ENCODE data around the gene TCP1.

TCP1 gene

DNA sequence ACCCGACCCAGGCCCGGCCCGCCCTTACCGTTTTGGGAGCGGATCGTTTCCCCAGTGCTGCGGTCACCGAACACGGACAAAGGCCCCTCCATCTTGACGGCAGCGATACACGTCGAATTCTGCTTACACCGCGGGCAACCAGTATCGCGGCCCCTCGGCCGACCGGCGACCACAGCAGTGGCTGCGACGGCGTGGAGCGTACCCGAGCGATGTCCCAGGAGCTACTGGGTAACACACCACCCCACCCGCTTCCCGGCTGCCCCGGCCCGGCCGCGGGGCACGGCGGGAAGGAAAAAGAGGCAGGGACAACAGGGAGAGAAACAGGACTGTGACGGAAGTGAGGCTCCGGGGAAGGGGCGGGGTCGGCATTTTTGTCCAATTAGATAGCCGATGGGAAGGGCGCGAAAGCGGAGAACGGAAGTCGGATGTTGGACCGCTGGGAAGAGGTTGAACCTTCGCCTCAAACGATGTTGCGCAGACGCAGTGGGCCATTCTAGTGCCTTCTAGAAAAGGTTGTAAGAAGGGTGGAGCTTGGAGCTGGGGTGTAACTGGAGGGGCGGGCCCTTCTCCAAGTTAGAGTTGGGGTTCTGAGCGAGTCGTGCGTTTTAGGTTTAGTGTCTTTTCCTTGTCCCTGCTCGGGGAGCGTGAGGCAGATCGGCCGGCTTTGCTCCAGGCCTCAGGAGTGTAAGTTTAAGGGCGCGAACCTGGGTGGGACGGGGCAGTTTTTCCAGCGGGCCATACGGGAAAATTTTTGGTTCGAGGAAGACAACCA lies at the start of gene TCP1 (continued):
- no peak for TF ChIP-seq ZNF529 (tag by site-specific recombination; IDR thresholded peaks at IDR 0.05; ENCODE audit: insufficient replicate concordance)
- TF ChIP-seq, protein P1, sequence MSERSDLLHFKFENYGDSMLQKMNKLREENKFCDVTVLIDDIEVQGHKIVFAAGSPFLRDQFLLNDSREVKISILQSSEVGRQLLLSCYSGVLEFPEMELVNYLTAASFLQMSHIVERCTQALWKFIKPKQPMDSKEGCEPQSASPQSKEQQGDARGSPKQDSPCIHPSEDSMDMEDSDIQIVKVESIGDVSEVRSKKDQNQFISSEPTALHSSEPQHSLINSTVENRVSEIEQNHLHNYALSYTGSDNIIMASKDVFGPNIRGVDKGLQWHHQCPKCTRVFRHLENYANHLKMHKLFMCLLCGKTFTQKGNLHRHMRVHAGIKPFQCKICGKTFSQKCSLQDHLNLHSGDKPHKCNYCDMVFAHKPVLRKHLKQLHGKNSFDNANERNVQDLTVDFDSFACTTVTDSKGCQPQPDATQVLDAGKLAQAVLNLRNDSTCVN (tag by site-specific recombination; optimal IDR thresholded peaks at IDR 0.05): peak; percentile 52
- 0 out of 2 replicates have a peak, but pooled peaks have one; percentile 24 for TF ChIP-seq ZNF792 (tag by site-specific recombination; IDR thresholded peaks at IDR 0.05)
- TF ChIP-seq FEZF1 (tag by site-specific recombination; IDR thresholded peaks at IDR 0.05): no peak
- no peak; the same call in none of the 2 replicates for TF ChIP-seq ZNF629 (tag by site-specific recombination; IDR thresholded peaks at IDR 0.05)
- 0 out of 2 replicates have a peak, but pooled peaks have one; percentile 26 for TF ChIP-seq ZNF121 (tag by site-specific recombination; IDR thresholded peaks at IDR 0.05)
- no peak for TF ChIP-seq ZNF670 (tag by site-specific recombination; IDR thresholded peaks at IDR 0.05; ENCODE audit: low read depth)
- TF ChIP-seq ZNF785 (tag by site-specific recombination; IDR thresholded peaks at IDR 0.05): no peak
- peak; percentile 80 for TF ChIP-seq KLF9 (tag by site-specific recombination; IDR thresholded peaks at IDR 0.05; ENCODE audit: low read depth)
- TF ChIP-seq ZBTB48 (tag by site-specific recombination; IDR thresholded peaks at IDR 0.05): no peak
- TF ChIP-seq ZNF211 (tag by site-specific recombination; IDR thresholded peaks at IDR 0.05; ENCODE audit: low read depth): no peak
- no peak for TF ChIP-seq ZNF48 (tag by site-specific recombination; IDR thresholded peaks at IDR 0.05)
- TF ChIP-seq KLF1 (tag by site-specific recombination; IDR thresholded peaks at IDR 0.05): peak; percentile 11; the same call in 1 of the 2 replicates
- peak; percentile 55; the same call in 1 of the 2 replicates for TF ChIP-seq ZNF391 (tag by site-specific recombination; IDR thresholded peaks at IDR 0.05; ENCODE audit: borderline replicate concordance, low read depth)
- TF ChIP-seq ZBTB20 (tag by site-specific recombination; IDR thresholded peaks at IDR 0.05): 0 out of 2 replicates have a peak, but pooled peaks have one; percentile 29
- TF ChIP-seq ZFP69B (tag by site-specific recombination; IDR thresholded peaks at IDR 0.05): peak; percentile 35; the same call in 1 of the 2 replicates
- TF ChIP-seq ZNF404 (tag by site-specific recombination; IDR thresholded peaks at IDR 0.05): no peak
- TF ChIP-seq KLF10 (tag by site-specific recombination; IDR thresholded peaks at IDR 0.05): no peak; the same call in 1 of the 2 replicates
- TF ChIP-seq ZNF560 (tag by site-specific recombination; IDR thresholded peaks at IDR 0.05; ENCODE audit: borderline replicate concordance): no peak
- TF ChIP-seq ZNF585B (tag by site-specific recombination; IDR thresholded peaks at IDR 0.05): no peak
- TF ChIP-seq OSR2 (tag by site-specific recombination; IDR thresholded peaks at IDR 0.05): peak; percentile 35; the same call in 1 of the 2 replicates
- no peak for TF ChIP-seq ZBTB49 (tag by site-specific recombination; IDR thresholded peaks at IDR 0.05; ENCODE audit: low read depth)
- TF ChIP-seq ZNF610 (tag by site-specific recombination; IDR thresholded peaks at IDR 0.05; ENCODE audit: borderline replicate concordance): 0 out of 2 replicates have a peak, but pooled peaks have one; percentile 38
- TF ChIP-seq ZNF416 (tag by site-specific recombination; IDR thresholded peaks at IDR 0.05): no peak
- no peak for TF ChIP-seq ZNF548 (tag by site-specific recombination; IDR thresholded peaks at IDR 0.05)
- TF ChIP-seq ZNF600 (tag by site-specific recombination; IDR thresholded peaks at IDR 0.05): peak; percentile 58; the same call in 1 of the 2 replicates
- no peak for TF ChIP-seq AEBP2 (tag by site-specific recombination; IDR thresholded peaks at IDR 0.05; ENCODE audit: borderline replicate concordance)
- TF ChIP-seq, protein P2, sequence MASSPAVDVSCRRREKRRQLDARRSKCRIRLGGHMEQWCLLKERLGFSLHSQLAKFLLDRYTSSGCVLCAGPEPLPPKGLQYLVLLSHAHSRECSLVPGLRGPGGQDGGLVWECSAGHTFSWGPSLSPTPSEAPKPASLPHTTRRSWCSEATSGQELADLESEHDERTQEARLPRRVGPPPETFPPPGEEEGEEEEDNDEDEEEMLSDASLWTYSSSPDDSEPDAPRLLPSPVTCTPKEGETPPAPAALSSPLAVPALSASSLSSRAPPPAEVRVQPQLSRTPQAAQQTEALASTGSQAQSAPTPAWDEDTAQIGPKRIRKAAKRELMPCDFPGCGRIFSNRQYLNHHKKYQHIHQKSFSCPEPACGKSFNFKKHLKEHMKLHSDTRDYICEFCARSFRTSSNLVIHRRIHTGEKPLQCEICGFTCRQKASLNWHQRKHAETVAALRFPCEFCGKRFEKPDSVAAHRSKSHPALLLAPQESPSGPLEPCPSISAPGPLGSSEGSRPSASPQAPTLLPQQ (tag by site-specific recombination; IDR thresholded peaks at IDR 0.05): 0 out of 2 replicates have a peak, but pooled peaks have one; percentile 41
- TF ChIP-seq ZXDB (tag by site-specific recombination; IDR thresholded peaks at IDR 0.05): peak; percentile 23
- no peak for TF ChIP-seq ZNF776 (tag by site-specific recombination; IDR thresholded peaks at IDR 0.05; ENCODE audit: borderline replicate concordance)
- no peak for TF ChIP-seq PRDM1 (tag by site-specific recombination; IDR thresholded peaks at IDR 0.05)
- TF ChIP-seq ZNF169 (tag by site-specific recombination; IDR thresholded peaks at IDR 0.05): no peak
- no peak for TF ChIP-seq ZNF155 (tag by site-specific recombination; IDR thresholded peaks at IDR 0.05)
- TF ChIP-seq ZNF335 (tag by site-specific recombination; conservative IDR thresholded peaks at IDR 0.05): peak; percentile 86
- peak; percentile 26; the same call in 1 of the 2 replicates for TF ChIP-seq ZNF2 (tag by site-specific recombination; IDR thresholded peaks at IDR 0.05)
